ENCODE data around the gene CPN2.
A peak's percentile ranks its signal among the peaks of the same experiment; 100 is the strongest.

The CPN2 gene

DNA sequence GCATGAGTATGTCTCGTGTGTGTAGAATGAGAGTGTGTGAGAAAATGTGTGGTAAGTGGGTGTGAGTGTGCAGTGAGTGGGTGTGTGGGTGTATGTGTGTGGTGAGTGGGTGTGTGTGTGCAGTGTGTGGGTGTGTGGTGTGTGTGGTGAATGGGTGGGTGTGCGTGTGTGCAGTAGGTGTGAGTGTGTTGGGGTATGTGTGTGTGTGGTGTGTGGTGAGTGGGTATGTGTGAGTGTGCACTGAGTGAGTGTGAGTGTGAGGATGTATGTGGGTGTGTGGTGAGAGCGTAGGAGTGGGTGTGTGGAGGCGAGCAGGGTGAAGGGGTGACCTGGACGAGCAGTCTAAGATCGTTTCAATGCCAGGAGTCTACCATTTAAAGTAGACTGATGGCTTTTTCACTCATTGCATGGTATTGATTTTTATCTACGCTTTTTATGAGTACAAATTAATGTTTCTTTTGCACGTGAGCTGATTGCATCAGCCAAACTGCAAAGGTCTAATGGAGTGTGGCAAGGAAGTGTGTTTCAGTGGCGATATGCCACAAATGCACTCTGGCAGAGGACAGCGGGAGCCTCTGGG, 1.6 kb upstream of the CPN2 start:
- Histone ChIP-seq H3K36me3 (ENCODE audit: insufficient read depth, low read length) (no peaks in the 10 kb centered on the region), H3K9me3 (ENCODE audit: control insufficient read depth, insufficient read depth, low read length) (no peaks in the 10 kb centered on the region), H3K9ac (ENCODE audit: low read depth, low read length) (no peak overlapping the region), H3K4me1 (ENCODE audit: insufficient read depth, low read length) (no peaks in the 10 kb centered on the region)

DNA sequence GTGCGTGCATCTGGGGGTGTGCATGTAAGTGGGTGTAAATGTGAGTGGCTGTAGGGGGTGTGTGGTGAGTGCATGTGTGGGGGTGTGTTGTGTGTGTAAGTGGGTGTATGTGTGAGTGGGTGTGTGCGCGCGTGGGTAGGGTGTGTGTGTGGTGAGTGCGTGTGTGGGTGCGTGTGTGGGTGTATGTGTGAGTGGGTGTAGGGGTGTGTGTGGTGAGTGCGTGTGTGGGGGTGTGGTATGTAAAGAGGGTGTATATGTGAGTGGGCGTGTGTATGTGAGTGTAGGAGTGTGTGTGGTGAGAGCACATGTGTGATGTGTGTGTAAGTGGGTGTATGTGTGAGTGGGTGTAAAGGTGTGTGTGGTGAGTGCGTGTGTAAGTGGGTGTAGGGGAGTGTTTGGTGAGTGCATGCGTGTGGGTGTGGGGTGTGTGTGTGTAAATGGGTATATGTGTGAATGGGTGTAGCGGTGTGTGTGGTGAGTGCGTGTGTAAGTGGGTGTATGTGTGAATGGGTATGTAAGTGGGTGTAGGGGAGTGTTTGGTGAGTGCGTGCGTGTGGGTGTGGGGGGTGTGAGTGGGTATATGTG, 916 bp upstream of the CPN2 start:
- no peaks in the 10 kb centered on the region for H3K9me3 ChIP-seq (ENCODE audit: control insufficient read depth, insufficient read depth, low read length)
- H3K36me3 ChIP-seq (ENCODE audit: insufficient read depth, low read length), result no peaks in the 10 kb centered on the region
- H3K9ac ChIP-seq (ENCODE audit: low read depth, low read length), result no peak overlapping the region
- H3K4me1 ChIP-seq (ENCODE audit: insufficient read depth, low read length), result no peaks in the 10 kb centered on the region

- Histone ChIP-seq H3K36me3 (ENCODE audit: insufficient read depth, low read length) (no peaks in the 10 kb centered on the region), H3K4me1 (ENCODE audit: insufficient read depth, low read length) (no peaks in the 10 kb centered on the region), H3K9ac (ENCODE audit: low read depth, low read length) (no peak overlapping the region), H3K9me3 (ENCODE audit: control insufficient read depth, insufficient read depth, low read length) (no peaks in the 10 kb centered on the region)
Measured at GRCh38 chr3:194350726-194351071, 429 bp downstream of the CPN2 start.

DNA sequence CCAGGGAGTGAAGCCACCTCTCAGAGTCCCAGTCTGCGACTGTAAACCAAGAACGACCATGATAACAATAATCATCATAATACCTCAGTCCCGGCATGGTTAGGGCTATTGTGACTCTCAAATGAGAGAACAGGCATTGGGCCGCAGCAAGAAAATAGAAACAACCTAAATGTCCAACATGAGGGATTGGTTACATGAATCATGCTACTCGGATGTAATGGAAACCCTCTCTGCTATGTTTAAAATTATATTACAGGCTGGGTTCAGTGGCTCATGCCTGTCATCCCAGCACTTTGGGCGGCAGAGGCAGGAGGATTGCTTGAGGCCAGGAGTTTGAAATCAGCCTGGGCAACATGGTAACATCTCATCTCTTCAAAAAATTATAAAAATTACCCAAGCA, 2.8 kb downstream of the CPN2 start:
- Histone ChIP-seq H3K9ac (ENCODE audit: low read depth, low read length) (no peak overlapping the region), H3K36me3 (ENCODE audit: insufficient read depth, low read length) (no peaks in the 10 kb centered on the region), H3K4me1 (ENCODE audit: insufficient read depth, low read length) (no peaks in the 10 kb centered on the region; the same call in 1 of the 2 replicates), H3K9me3 (ENCODE audit: control insufficient read depth, insufficient read depth, low read length) (no peaks in the 10 kb centered on the region)

DNA sequence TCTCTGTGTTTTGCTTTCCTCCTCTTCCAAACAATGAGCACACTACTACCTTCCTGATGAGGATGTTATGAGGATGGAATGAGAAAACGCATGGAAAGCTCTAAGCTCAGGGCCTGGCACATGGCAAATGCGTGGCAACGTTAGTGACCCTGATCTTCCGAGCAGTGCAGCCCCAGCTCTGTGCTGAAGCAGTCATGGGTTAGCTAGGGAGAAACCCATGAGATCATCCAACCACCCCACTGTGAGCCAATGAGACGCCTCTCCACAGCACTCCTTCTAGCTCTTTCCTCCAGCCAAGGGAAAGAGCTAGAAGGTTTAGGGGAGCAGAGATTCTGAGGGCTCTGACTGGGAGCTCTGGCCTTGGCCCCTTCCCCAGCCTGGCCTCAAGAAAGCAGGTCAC, 4.5 kb downstream of the CPN2 start:
- Histone ChIP-seq H3K4me1 (ENCODE audit: insufficient read depth, low read length) (no peaks in the 10 kb centered on the region; the same call in 1 of the 2 replicates), H3K36me3 (ENCODE audit: insufficient read depth, low read length) (no peaks in the 10 kb centered on the region), H3K9ac (ENCODE audit: low read depth, low read length) (no peak overlapping the region), H3K9me3 (ENCODE audit: control insufficient read depth, insufficient read depth, low read length) (no peaks in the 10 kb centered on the region)

DNA sequence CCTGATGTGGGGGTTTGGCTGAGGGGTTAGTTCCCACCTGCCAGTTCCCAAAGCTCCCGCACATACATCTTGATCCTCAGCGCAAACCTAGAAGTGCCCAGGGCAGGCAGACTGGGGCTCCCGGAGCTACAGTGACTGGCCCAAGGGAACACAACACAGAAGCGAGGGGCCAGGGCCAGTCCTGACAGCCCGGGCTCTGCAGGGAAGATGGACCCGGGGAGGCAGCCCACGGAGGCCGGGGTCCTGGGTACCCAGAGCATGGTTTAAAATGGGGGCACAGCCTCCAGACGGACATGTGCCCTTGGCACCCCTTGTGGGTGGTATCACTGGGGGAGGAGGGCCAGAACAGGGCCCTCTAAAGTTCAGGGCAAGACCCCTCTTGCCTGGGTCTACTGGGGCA, 5.1 kb downstream of the CPN2 start:
- Histone ChIP-seq H3K4me1 (ENCODE audit: insufficient read depth, low read length) (peaks cover 3% of the 10 kb centered on the region; the same call in 1 of the 2 replicates), H3K9me3 (ENCODE audit: control insufficient read depth, insufficient read depth, low read length) (no peaks in the 10 kb centered on the region)

DNA sequence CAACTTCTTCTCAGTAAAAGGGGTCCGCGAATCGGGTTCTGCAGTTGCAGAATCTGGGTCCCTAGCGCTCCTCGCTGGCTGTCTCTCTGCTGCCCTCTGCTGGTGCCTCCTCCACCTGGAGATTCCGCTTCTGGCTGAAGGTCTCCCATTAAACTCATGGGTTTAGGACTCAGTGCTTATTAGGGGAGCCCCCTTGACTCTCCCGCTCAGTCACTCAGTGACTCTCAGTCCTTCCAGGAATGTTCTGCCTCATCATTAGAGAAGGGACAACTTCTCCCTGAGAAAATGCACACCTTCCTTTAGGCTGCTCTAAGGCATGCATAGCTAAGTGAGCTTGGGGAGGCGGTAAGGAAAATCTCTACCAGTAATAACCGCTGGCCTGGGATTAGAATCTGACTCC, 7.1 kb downstream of the CPN2 start:
- Histone ChIP-seq H3K4me1 (ENCODE audit: insufficient read depth, low read length) (peaks cover 19% of the 10 kb centered on the region), H3K9me3 (ENCODE audit: control insufficient read depth, insufficient read depth, low read length) (no peaks in the 10 kb centered on the region), H3K36me3 (ENCODE audit: insufficient read depth, low read length) (no peaks in the 10 kb centered on the region), H3K9ac (ENCODE audit: low read depth, low read length) (no peak overlapping the region)

More for the DNA sequence above, 5.1 kb downstream of the CPN2 start:
- Histone ChIP-seq H3K9ac (ENCODE audit: low read depth, low read length) (no peak overlapping the region), H3K36me3 (ENCODE audit: insufficient read depth, low read length) (no peaks in the 10 kb centered on the region)

DNA sequence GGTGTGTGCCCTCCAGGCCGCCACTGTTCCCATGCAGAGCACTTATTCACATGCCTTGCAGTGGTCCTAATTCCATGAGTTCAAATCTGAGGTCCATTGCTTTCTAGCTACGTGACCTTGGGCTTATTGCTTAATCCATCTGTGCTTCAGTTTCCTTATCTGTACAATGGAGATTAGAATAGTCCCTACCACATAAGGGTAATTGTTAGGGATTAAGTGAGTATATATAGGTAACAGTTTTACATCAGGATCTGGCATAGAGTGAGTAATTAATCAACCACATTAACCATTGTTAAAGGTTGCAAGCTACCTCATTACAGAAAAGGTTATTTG, 7.6 kb downstream of the CPN2 start:
- Histone ChIP-seq H3K4me1 (ENCODE audit: insufficient read depth, low read length) (peaks cover 19% of the 10 kb centered on the region), H3K9me3 (ENCODE audit: control insufficient read depth, insufficient read depth, low read length) (no peaks in the 10 kb centered on the region), H3K36me3 (ENCODE audit: insufficient read depth, low read length) (no peaks in the 10 kb centered on the region), H3K9ac (ENCODE audit: low read depth, low read length) (no peak overlapping the region)

GRCh38 chr3:194342861-194343560, 8.1 kb downstream of the CPN2 start:
- Histone ChIP-seq H3K9me3 (ENCODE audit: control insufficient read depth, insufficient read depth, low read length) (no peaks in the 10 kb centered on the region), H3K9ac (ENCODE audit: low read depth, low read length) (no peak overlapping the region), H3K36me3 (ENCODE audit: insufficient read depth, low read length) (no peaks in the 10 kb centered on the region), H3K4me1 (ENCODE audit: insufficient read depth, low read length) (peaks cover 19% of the 10 kb centered on the region)

GRCh38 chr3:194340757-194341400, 10.2 kb downstream of the CPN2 start:
- H3K9ac ChIP-seq (ENCODE audit: low read depth, low read length), result no peak overlapping the region
- H3K36me3 ChIP-seq (ENCODE audit: insufficient read depth, low read length), result no peaks in the 10 kb centered on the region
- peaks cover 19% of the 10 kb centered on the region for H3K4me1 ChIP-seq (ENCODE audit: insufficient read depth, low read length)
- no peaks in the 10 kb centered on the region for H3K9me3 ChIP-seq (ENCODE audit: control insufficient read depth, insufficient read depth, low read length)

DNA sequence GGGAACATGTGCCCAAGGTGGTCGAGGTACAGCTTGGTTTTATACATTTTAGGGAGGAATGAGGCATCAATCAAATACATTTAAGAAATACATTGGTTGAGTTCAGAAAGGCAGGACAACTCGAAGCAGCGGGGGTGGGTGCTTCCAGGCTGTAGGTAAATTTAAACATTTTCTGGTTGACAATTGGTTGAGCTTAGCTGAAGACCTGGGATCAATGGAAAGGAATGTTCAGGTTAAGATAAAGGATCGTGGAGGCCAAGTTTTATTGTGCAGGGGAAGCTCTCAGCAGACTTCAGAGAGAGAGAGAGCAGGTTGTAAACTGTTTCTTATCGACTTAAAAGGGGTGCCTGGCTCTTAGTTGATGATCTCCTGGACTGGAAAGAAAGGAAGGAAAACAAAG, 11.3 kb downstream of the CPN2 start:
- Histone ChIP-seq H3K4me1 (ENCODE audit: insufficient read depth, low read length) (peaks cover 19% of the 10 kb centered on the region), H3K36me3 (ENCODE audit: insufficient read depth, low read length) (no peaks in the 10 kb centered on the region), H3K9me3 (ENCODE audit: control insufficient read depth, insufficient read depth, low read length) (no peaks in the 10 kb centered on the region), H3K9ac (ENCODE audit: low read depth, low read length) (no peak overlapping the region)

GRCh38 chr3:194339356-194339755, 11.8 kb downstream of the CPN2 start:
- Histone ChIP-seq H3K4me1 (ENCODE audit: insufficient read depth, low read length) (peaks cover 19% of the 10 kb centered on the region), H3K36me3 (ENCODE audit: insufficient read depth, low read length) (no peaks in the 10 kb centered on the region), H3K9ac (ENCODE audit: low read depth, low read length) (peak overlapping the region; percentile 38; the same call in 1 of the 2 replicates), H3K9me3 (ENCODE audit: control insufficient read depth, insufficient read depth, low read length) (no peaks in the 10 kb centered on the region)

DNA sequence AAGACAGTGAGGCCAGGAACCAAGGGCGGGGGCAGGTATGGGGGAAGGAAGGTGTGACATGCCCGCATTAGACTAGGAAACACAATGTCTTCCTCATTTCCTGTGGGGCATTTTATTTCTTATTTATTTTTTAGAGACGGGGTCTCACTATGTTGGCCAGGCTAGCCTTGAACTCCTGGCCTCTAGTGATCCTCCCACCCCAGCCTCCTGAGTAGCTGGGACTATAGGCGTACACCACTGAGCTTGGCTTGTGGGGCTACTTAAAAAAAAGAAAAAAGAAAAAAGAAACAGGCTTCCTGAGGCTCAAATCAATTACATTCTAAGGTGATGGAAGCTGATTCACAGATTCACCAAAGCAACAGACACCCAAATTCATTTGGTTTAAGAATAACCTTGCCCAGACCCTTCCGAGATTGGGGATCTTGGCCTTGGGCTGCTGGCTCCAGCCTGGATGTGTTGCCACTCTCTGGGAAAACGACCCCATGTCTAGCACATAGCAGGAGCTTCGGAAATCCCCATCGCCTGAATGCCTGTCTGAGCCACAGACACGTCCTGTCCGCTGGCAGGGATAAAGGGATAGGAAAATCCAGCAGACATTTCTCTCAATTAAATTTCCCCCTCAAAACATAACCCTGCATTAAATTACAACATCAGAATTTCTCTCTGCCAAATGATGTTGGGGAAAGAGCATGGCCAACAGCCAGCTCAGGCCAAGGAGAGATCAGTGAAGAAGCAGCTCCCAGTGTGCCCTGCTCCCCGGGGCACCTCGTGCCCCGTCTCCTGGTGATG, 13.0 kb downstream of the CPN2 start:
- H3K9ac ChIP-seq (ENCODE audit: low read depth, low read length), result no peak overlapping the region
- peaks cover 19% of the 10 kb centered on the region for H3K4me1 ChIP-seq (ENCODE audit: insufficient read depth, low read length)
- no peaks in the 10 kb centered on the region for H3K36me3 ChIP-seq (ENCODE audit: insufficient read depth, low read length)

DNA sequence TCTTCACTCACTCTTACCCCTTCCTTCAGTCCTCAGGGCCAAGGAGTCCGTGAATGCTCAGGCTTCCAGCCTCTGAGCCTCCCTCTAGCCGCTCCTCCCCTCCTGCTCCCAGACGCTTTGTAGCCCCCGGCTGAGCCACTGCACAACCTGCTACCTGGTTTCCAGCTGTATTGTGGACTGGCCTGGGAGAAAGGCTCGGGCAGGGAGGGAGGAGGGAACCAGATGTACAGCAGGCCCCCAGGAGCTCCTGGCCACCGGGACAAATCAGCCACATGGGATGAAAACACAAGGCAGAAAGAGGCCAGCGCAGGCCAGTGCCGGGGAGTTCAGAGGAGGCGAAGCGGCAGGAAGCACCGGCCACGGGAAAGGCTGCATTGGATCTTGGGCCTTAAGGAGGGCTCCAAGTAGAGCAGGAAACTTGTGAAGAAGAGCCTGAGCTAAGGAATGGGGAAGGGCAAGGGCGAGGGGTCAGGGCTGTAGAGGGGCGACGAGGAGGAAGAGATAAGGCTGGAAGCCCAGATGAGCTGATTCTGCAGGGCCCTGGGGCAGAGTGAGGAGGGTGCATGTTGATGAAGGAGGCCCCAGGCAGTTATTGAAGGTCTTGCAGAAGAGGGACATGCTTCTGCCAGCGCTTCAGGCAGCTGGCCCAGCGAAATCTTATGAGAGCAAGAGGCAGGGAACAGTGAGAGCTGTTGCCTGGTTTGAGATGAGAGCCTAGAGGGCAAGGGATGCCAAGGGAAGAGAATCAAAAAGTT, 14.3 kb downstream of the CPN2 start:
- Histone ChIP-seq H3K4me1 (ENCODE audit: insufficient read depth, low read length) (peaks cover 19% of the 10 kb centered on the region), H3K9ac (ENCODE audit: low read depth, low read length) (no peak overlapping the region), H3K36me3 (ENCODE audit: insufficient read depth, low read length) (no peaks in the 10 kb centered on the region), H3K9me3 (ENCODE audit: control insufficient read depth, insufficient read depth, low read length) (no peaks in the 10 kb centered on the region)

More for the DNA sequence above, 13.0 kb downstream of the CPN2 start:
- no peaks in the 10 kb centered on the region for H3K9me3 ChIP-seq (ENCODE audit: control insufficient read depth, insufficient read depth, low read length)

All from ES-I3 (cell line).